GM21360 (cell line): ENCODE results near the gene NAPG.
"Not testable (repeated sequence)": the region's sequence is repeated elsewhere in the genome, so short reads cannot be mapped to it uniquely, and the experiment has no call there.

Experiments
- ATAC-seq: cut with Tn5 transposase; IDR thresholded peaks from one replicate; pipeline ENCODE4 v1.9.1; 2021; ENCODE audit warnings: mild to moderate bottlenecking, moderate library complexity; ENCODE audit not compliant: unreplicated experiment

The NAPG gene

GRCh38 chr18:10514082-10514481, 11.7 kb upstream of the NAPG start:
- no peak for ATAC-seq

GRCh38 chr18:10514601-10515000, 11.2 kb upstream of the NAPG start:
- ATAC-seq, result no peak

- no peak for ATAC-seq
Measured at GRCh38 chr18:10515456-10515855, 10.4 kb upstream of the NAPG start.

GRCh38 chr18:10516078-10516477, 9.7 kb upstream of the NAPG start:
- ATAC-seq, result no peak

GRCh38 chr18:10518595-10519255, 7.1 kb upstream of the NAPG start:
- no peak for ATAC-seq

- ATAC-seq, result no peak
Measured at GRCh38 chr18:10519366-10519765, 6.5 kb upstream of the NAPG start.

GRCh38 chr18:10519999-10520935, 5.6 kb upstream of the NAPG start:
- no peak for ATAC-seq

- ATAC-seq, result no peak
Measured at GRCh38 chr18:10521566-10521965, 4.3 kb upstream of the NAPG start.

- ATAC-seq, result no peak
Measured at GRCh38 chr18:10522574-10522973, 3.3 kb upstream of the NAPG start.

GRCh38 chr18:10523544-10523943, 2.3 kb upstream of the NAPG start:
- no peak for ATAC-seq

- ATAC-seq, result no peak
Measured at GRCh38 chr18:10524507-10525370, 1.1 kb upstream of the NAPG start.

GRCh38 chr18:10525371-10525691, 496 bp upstream of the NAPG start:
- no peak for ATAC-seq

GRCh38 chr18:10526561-10526949, 728 bp downstream of the NAPG start:
- ATAC-seq, result no peak

GRCh38 chr18:10528439-10528838, 2.6 kb downstream of the NAPG start:
- no peak for ATAC-seq

- no peak for ATAC-seq
Measured at GRCh38 chr18:10530002-10530401, 4.2 kb downstream of the NAPG start.

- ATAC-seq, result no peak
Measured at GRCh38 chr18:10530852-10531251, 5.0 kb downstream of the NAPG start.

GRCh38 chr18:10533111-10533510, 7.3 kb downstream of the NAPG start:
- no peak for ATAC-seq

- no peak for ATAC-seq
Measured at GRCh38 chr18:10536280-10536679, 10.5 kb downstream of the NAPG start.

- no peak for ATAC-seq
Measured at GRCh38 chr18:10537765-10538164, 11.9 kb downstream of the NAPG start.

GRCh38 chr18:10539124-10539523, 13.3 kb downstream of the NAPG start:
- not testable (repeated sequence) for ATAC-seq

- ATAC-seq, result no peak
Measured at GRCh38 chr18:10543277-10543676, 17.4 kb downstream of the NAPG start.
